Heart left ventricle (tissue), 16 donors: ENCODE measurements around the gene SFRP5. TPM values are rescaled to one million over a fixed set of nuclear protein-coding genes. Genes with fewer than 3 reads are reported as not detected.

Source experiments
- ATAC-seq, 4 donors: fragments of 200-7000 bp; cut with Tn5 transposase; one replicate each; pipeline ENCODE4 v1.9.1; 2020 to 2022; ENCODE audit warnings: moderate library complexity in 4 of 4, mild to moderate bottlenecking in 3 of 4, moderate number of reproducible peaks in 1 of 4
- DNase-seq, 5 donors: peaks; one replicate each; pipeline ENCODE4 v3.0.0-alpha.2; 2020
- H3K27ac ChIP-seq, 12 donors: fragments of 200-600 bp; sonication (generic) in 4 of 12; one replicate each; pipeline versions ENCODE4 v1.5.0 to v1.8.0; 2016 to 2022; ENCODE audit warnings: mild to moderate bottlenecking in 2 of 12
- H3K27me3 ChIP-seq, 9 donors: fragments of 200-600 bp; sonication (generic) in 2 of 9; one replicate each; pipeline versions ENCODE4 v1.5.1 to v1.8.0; 2016 to 2022; ENCODE audit warnings: mild to moderate bottlenecking in 3 of 9
- H3K36me3 ChIP-seq, 9 donors: fragments of 200-600 bp; sonication (generic) in 2 of 9; one replicate each; pipeline versions ENCODE4 v1.5.0 to v1.8.0; 2018 to 2022; ENCODE audit warnings: mild to moderate bottlenecking in 2 of 9
- H3K4me1 ChIP-seq, 12 donors: fragments of 200-600 bp; sonication (generic) in 4 of 12; one replicate each; pipeline versions ENCODE4 v1.5.0 to v1.8.0; 2016 to 2022; ENCODE audit warnings: mild to moderate bottlenecking in 3 of 12
- H3K4me3 ChIP-seq, 12 donors: fragments of 200-600 bp; sonication (generic) in 4 of 12; one replicate each; pipeline versions ENCODE4 v1.5.0 to v1.8.0; 2017 to 2022; ENCODE audit warnings: mild to moderate bottlenecking in 9 of 12, moderate library complexity in 4 of 12
- H3K9me3 ChIP-seq, 12 donors: fragments of 200-600 bp; sonication (generic) in 4 of 12; one replicate each; pipeline versions ENCODE4 v1.5.0 to v1.8.0; 2016 to 2022; ENCODE audit warnings: mild to moderate bottlenecking in 1 of 12
- CTCF ChIP-seq, 12 donors: fragments of 200-600 bp; sonication (generic) in 4 of 12; IDR thresholded peaks; one replicate each; pipeline versions ENCODE4 v1.5.0 to v1.8.0; 2018 to 2022; ENCODE audit warnings: antibody characterized with exemption in 12 of 12, mild to moderate bottlenecking in 5 of 12
- POLR2A ChIP-seq, 2 donors: fragments of 450-650 bp; IDR thresholded peaks; one replicate each; pipeline ENCODE4 v1.6.1; 2017; ENCODE audit warnings: antibody characterized with exemption in 2 of 2, mild to moderate bottlenecking in 2 of 2, moderate library complexity in 2 of 2
- WGBS, 4 donors: extraction: QIAGEN DNeasy Blood & Tissue Kit in 2 of 4; methylation state at CpG; one replicate each; pipeline versions ENCODE4 v1.1.5 to v1.1.7; 2013 to 2018; 5-methylcytosine and 5-hydroxymethylcytosine counted together
- intact Hi-C, 10 donors: fragments of 100-400 bp; cut with DNase I; formaldehyde crosslinking; loops; one replicate each; pipeline versions ENCODE4 v1.11.1 to v1.14.2; 2022
- polyA plus RNA-seq, 2 donors: library from polyadenylated mRNA; stranded (reverse); fragments of 200-250 nt; gene quantifications; one replicate each; pipeline ENCODE4 v1.2.3, GENCODE V29; 2013
- total RNA-seq, 9 donors: library from RNA; depleted of rRNA in 2 of 9; stranded (reverse); fragments of >200 nt in 2 of 9; fragmentation: NEBNext Ultra II Directional in 3 of 9; extraction: Animal tissue kit (Norgen Biotek cat#: 25700) in 3 of 9; gene quantifications; one replicate each; pipeline versions ENCODE4 v1.1.0 to v1.2.4, GENCODE V29; 2016 to 2023
- donor health status: ischemic (EF 13 %, LVEDD 7.1; RV severe dilation, severe dysfunction).
- donor health status: healthy with polysubstance abuse.
- donor health status: DM: no; HTN: yes; CAD: no.
- donor health status: DM: no; HTN: no; CAD: no.
- donor health status: ischemic (EF 25% LVEDD 6.9; RV normal size, moderate dysfunction).
- donor health status: ischemic (EF 25% LVEDD 5.7; RV mildly dilated, moderate dysfunction).
- donor health status: healthy.
- donor health status: DM: yes; HTN: yes; CAD: no.
- donor health status: ischemic (EF 35%, LVEDD 5.7; RV mildly dilated, moderate dysfunction).
- donor health status: nonischemic (EF 11% LVEDD 7.7; RV severe dilation, severe dysfunction).
- donor health status: DM: yes; HTN: yes; CAD: no.
- donor health status: PGD.
- donor health status: ischemic (EF 29% LVEDD 5.4; RV normal size, mild dysfunction).
- donor health status: nonischemic (EF 23%, LVEDD 6.1; RV moderate dilation, normal function).

SFRP5 gene
- total and polyA plus RNA-seq, 11 donors = 0.12 to 3.7 (median 1.3) TPM

DNA sequence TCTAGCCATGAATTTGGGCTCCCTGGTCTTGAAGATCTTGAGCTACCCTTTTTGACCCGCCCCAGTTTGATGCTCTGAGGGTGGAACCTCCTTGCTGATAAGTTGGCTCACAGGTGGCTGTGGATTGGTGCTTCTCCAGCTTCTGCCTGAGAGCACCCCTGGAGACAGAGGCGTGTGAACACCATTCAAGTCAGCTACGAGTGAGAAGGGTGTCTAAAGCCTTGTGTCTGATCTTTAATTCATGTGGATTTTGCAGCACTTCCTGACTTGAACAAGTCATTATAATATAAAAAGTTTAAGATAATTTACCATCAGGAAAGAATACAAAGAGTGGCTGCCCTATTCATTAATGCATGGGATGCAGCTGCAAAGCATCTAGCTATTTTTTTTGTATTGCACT, 40.2 kb upstream of the SFRP5 start:
- H3K36me3 ChIP-seq = no peaks in the 10 kb centered on the region
- intact Hi-C loops = no loop called here
- no peak overlapping the region for H3K4me3 ChIP-seq
- H3K27ac ChIP-seq = no peak overlapping the region
- ATAC-seq = no peak
- WGBS, 4 donors = 55 to 65% (median 62%) methylated on average over 3 of the region's 3 CpGs
- no peaks in the 10 kb centered on the region for H3K4me1 ChIP-seq
- DNase-seq = no peak
- H3K27me3 ChIP-seq = peaks cover 0 to 6% (median 0%) of the 10 kb centered on the region in 9 donors
- TF ChIP-seq CTCF (IDR thresholded peaks at IDR 0.05) (no peak), POLR2A (IDR thresholded peaks at IDR 0.05) (no peak)
- no peaks in the 10 kb centered on the region for H3K9me3 ChIP-seq

- no peak for TF ChIP-seq CTCF (IDR thresholded peaks at IDR 0.05)
- no peak for TF ChIP-seq POLR2A (IDR thresholded peaks at IDR 0.05)
- H3K9me3 ChIP-seq = no peaks in the 10 kb centered on the region
- peaks cover 0 to 4% (median 0%) of the 10 kb centered on the region in 9 donors for H3K27me3 ChIP-seq
- intact Hi-C loops = no loop called here
- no peak overlapping the region for H3K4me3 ChIP-seq
- H3K36me3 ChIP-seq = no peaks in the 10 kb centered on the region
- H3K4me1 ChIP-seq = no peaks in the 10 kb centered on the region
- no peak overlapping the region for H3K27ac ChIP-seq
- ATAC-seq (no peak), DNase-seq (no peak)
- WGBS, 4 donors = 67 to 88% (median 78%) methylated on average over 7 of the region's 7 CpGs
Observed at GRCh38 chr10:97810446-97810845, 38.6 kb upstream of the SFRP5 start.

DNA sequence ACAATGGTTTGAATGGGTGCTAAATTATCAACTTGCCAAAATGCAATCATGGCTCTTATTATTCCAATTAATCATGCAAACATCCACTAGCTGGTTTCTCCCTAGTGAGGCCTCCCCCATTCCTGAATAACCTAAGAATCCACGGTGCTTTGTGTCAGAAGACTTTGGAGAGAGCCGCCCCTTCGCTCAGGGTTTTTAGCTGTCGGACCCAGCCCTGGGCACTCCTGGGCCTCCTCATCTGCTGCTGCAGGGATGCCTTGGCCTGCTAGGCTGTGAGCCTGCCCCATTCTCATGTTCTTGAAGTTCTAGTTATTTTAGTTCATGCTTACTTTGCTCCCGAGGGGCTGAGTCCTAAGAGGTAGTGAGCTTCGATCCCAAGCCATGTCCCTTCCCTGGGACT, 34.1 kb upstream of the SFRP5 start:
- DNase-seq (no peak), ATAC-seq (no peak)
- H3K9me3 ChIP-seq = no peaks in the 10 kb centered on the region
- H3K36me3 ChIP-seq = no peaks in the 10 kb centered on the region
- H3K27ac ChIP-seq = no peak overlapping the region
- no peaks in the 10 kb centered on the region for H3K4me1 ChIP-seq
- TF ChIP-seq POLR2A (IDR thresholded peaks at IDR 0.05) = no peak
- no peak for TF ChIP-seq CTCF (IDR thresholded peaks at IDR 0.05)
- H3K4me3 ChIP-seq = no peak overlapping the region
- intact Hi-C loops = no loop called here
- peaks cover 0 to 2% (median 0%) of the 10 kb centered on the region in 9 donors for H3K27me3 ChIP-seq
- WGBS, 4 donors = 82 to 88% (median 85%) methylated on average over 6 of the region's 6 CpGs

DNA sequence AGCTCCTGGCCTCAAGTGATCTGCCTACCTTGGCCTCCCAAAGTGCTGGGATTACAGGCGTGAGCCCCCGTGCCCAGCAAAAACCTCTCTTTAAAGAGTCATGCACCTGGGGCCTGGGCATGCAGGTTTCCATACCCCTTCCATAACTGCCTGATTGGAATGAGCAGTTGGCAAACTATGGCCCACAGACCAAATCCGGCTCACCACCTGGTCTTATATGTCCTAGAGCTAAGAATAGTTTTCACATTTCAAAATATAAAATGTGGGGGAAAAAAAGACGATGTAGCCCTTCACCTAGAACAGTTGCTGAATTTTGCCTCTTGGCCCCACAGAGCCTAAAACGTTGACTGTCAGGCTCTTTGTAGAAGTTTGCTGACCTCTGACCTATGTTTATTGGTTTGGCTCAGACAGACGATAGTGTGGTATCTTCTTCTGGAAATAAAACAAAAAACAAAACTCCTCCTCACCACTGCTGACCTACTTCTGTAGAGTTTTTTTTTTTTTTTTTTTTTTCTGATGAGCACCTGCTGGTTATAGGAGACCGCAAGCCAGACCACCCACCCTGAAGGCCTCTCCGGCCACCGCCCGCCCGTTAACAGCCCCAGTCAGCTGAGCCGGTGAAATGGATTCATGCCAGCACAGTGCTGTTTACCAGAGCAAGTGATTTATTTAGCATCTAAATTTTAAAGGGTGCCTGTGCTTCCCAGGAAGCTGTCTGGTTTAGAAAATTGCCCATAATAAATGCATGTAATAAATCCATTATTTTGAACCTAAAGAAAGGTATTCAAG, 33.5 kb upstream of the SFRP5 start:
- DNase-seq (no peak), ATAC-seq (no peak)
- no peaks in the 10 kb centered on the region for H3K36me3 ChIP-seq
- H3K9me3 ChIP-seq = no peaks in the 10 kb centered on the region
- H3K4me3 ChIP-seq = no peak overlapping the region
- no peak overlapping the region for H3K27ac ChIP-seq
- TF ChIP-seq CTCF (IDR thresholded peaks at IDR 0.05) = no peak
- TF ChIP-seq POLR2A (IDR thresholded peaks at IDR 0.05) = no peak
- peaks cover 0 to 3% (median 0%) of the 10 kb centered on the region in 9 donors for H3K27me3 ChIP-seq
- H3K4me1 ChIP-seq = no peaks in the 10 kb centered on the region
- intact Hi-C loops = no loop called here
- 60 to 69% (median 66%) methylated on average over 12 of the region's 12 CpGs for WGBS, 4 donors
